ENCODE data around the gene EIF1AD. TPM values are rescaled to one million over a fixed set of nuclear protein-coding genes. Genes with fewer than 3 reads are reported as not detected.

Gene EIF1AD
- total RNA-seq, 1 donor from 2014 or later = 42.8 TPM

DNA sequence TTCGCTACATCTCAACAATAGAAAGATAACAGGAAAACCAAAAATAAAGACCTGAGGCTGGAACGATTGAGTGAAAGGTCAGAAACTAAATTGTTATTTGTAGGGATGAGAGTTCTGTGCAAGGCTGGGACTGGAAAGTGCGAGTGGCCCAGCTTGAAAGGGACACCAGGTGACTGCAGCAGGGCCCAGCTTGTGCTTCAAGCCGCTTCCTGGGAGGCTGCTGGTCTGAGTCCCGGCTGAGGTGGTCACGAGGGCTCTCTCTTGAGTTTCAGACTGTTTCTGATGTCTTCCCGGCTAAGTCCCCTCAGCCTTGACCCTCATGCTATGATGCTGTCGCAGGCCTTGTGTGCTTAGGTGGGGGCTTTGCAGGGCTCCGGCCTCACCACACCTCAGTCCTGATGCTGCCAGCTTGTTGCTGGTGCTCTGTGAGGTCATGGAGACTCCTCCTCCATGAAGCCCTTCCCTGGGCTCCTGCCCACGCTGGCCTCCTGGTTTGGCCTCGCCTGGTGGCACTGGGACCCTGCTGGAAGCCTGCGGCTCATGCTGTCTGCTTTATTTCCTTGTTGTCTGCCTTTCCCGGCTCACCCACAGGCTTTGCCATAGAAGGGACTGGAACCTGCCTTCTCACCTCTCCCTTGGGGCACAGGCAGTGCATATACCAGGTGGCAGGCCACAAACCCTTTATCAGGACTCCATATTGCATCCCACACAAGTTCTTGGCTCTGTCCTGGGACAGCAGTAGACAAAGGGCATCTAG is 4.4 kb upstream of the EIF1AD start:
- no peak for DNase-seq (ENCODE audit: extremely low read depth, low read depth, low spot score)

DNA sequence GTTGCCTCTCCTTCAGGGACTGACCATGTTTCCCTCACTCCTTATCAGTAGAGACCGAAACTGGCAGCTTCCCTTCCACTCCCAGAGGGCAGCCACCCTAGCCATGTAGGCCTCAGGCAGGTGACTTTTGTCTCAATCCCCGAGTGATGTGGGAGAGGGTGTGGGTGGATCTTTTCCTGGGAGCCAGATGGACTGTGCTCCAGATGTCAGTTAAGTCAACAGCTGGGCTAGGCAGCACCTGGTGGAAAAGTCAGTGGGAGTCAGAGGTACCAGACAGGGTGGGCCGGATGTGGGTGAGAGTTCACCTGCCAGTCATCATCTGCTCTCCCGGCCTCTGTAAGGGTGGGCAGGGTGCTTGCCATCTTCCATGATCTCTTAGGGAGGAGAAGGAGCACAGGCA is 2.2 kb upstream of the EIF1AD start:
- DNase-seq (ENCODE audit: extremely low read depth, low read depth, low spot score) = no peak

DNA sequence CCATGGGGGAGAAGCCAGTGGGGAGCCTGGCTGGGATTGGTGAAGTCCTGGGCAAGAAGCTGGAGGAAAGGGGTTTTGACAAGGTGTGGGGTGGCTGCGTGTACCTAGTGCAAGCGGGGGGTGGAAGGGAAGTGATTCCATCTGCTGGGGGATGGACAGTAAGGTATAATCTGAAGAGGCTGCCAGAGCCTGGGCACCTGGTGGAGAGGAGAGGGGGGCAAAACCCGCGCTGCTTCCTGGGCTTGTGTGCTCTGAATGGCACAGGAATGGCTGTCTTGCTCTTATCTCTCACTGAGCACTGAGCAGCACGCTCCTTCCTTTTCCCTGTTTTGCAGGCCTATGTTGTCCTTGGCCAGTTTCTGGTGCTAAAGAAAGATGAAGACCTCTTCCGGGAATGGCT is 1.3 kb upstream of the EIF1AD start:
- DNase-seq (ENCODE audit: extremely low read depth, low read depth, low spot score) = no peak

DNA sequence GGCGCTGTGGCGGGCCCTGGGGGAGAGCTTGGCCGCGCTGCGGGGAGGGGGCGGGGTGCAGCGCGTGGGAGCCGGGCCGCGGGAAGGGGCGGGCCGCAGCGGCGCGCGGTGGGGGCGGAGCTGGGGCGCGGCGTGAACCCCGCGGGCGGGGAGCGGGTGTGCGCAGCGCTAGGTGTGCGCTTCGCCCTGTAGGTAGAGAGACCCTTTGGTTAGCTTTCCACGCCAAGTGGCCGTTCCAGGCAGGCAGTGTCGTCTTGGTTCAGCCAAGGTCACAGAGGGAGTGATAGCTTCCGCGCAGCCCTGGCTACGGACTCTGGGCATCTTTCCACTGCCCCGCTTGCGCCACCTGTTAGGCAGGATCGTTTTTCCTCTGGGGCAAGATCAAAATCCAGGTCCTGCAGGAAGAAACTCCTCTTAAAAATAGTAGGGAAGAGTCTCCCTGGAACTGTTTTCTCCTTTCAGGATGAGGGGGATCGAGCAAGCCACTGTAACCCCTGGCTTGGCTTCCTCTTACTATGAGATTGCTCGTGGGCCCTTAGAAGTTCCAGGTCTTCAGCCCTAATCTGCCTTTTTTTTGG is 780 bp upstream of the EIF1AD start:
- no peak for DNase-seq (ENCODE audit: extremely low read depth, low read depth, low spot score)

DNA sequence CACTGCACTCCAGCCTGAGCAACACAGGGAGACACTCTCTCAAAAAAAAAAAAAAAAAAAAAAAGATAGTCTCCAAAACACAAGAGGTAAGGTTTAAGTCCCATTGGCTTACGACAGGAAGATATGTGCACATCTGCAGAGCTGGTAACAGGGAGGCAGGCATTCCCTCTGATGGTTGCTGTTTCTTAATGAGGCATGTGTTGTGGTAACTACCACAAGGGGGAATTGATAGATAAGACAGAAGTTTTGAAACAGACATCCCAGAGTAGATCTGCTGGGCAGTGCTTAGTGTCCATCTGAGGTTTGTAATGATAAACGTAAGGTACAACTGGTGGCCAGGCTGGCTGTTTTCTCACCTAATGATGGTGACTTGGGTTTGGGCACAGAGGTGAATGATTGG is 4.7 kb downstream of the EIF1AD start:
- DNase-seq (ENCODE audit: extremely low read depth, low read depth, low spot score) = no peak

DNA sequence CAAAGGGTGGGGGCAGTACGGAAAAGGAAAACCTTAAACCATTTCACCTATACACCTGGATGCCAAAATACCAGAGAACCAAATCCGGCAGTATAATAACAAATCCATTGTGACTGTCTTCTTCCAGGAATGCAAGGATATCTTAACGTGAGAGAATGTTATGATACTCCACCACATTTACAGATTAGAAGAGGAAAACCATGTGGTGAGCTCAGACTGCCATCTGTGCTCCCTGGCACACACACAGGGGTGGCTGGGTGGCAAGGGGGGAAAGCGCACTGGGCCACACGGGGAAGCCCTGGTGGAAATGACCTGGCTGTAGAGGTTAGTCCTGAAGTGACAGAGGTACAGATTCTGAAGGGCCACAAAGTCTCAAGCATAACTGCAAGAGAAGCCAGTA is 9.9 kb downstream of the EIF1AD start:
- no peak for DNase-seq (ENCODE audit: extremely low read depth, low read depth, low spot score)

DNA sequence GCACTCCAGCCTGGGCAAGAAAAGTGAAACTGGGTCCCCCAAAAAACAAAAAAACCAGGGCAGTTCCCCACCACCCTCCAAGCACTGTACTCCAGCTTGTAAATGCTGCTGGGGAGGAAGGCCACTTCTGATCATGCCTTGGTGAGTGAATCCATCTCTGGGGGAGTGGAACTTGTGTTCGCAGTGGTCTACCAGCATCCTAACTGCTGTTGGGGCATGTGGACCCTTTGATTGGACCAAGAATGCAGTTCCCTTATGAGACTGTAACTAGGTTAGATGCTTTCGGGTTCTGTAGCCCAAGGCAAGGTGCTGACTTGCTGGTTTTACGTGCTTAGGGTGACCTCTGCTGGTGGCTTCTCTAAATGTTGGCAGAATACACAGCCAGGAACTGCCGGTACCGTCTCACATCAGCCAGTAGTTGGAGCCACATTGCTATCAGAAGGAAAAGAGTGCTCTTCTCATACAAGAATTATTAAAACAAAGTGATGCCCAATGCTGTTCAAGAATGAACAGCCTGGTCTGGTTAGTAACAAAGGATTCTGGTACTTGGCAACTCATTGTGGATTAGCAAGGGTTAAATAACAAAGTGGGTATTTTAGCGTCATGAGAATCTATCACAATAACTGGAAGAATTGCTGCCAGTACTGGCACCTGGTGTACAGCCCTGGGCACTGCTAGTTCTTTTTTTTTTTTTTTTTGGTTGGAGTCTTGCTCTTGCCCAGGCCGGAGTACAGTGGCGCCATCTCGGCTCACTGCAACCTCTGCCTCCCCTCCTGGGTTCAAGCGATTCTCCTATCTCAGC is 13.0 kb downstream of the EIF1AD start:
- peak; percentile 94 for DNase-seq (ENCODE audit: extremely low read depth, low read depth, low spot score)

DNA sequence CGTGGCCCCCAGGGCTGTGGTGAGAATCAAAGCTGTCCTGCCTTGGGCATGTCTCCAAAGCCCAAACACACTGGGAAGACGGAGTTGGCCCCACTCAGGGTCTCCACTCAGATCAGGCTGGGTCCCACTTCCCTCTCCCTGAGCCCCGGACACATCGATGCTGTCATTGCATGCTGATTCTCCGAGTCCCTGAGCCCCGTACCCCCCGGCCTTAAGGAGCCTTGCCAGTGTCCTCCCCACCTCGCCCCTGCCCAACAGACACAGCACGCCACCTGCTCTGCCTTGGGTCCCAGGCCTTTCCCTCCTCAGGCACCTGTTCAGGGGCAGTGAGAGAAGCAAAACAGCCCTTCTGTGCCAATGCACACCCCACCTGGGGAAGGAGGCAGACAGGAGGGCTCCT is 14.6 kb downstream of the EIF1AD start:
- DNase-seq (ENCODE audit: extremely low read depth, low read depth, low spot score) = no peak

DNA sequence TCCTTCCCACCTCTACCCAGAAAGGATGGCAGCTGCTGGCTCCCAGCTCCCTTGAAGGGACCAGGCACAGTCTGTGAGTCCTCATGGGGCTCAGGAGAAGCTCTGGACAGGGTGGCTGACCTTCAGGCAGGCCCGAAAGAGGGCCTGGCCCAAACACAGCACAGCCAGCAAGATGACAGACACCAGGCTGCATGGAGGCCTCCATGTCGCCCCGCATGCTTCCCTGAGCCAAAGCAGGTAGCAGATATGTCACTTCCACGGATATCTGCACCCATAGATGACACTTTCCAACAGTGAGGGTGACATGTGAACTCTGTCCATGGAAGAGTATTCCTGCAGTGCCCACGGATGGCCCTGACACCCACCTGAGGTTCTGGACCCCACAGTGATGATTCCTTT is 18.4 kb downstream of the EIF1AD start:
- DNase-seq (ENCODE audit: extremely low read depth, low read depth, low spot score) = no peak

DNA sequence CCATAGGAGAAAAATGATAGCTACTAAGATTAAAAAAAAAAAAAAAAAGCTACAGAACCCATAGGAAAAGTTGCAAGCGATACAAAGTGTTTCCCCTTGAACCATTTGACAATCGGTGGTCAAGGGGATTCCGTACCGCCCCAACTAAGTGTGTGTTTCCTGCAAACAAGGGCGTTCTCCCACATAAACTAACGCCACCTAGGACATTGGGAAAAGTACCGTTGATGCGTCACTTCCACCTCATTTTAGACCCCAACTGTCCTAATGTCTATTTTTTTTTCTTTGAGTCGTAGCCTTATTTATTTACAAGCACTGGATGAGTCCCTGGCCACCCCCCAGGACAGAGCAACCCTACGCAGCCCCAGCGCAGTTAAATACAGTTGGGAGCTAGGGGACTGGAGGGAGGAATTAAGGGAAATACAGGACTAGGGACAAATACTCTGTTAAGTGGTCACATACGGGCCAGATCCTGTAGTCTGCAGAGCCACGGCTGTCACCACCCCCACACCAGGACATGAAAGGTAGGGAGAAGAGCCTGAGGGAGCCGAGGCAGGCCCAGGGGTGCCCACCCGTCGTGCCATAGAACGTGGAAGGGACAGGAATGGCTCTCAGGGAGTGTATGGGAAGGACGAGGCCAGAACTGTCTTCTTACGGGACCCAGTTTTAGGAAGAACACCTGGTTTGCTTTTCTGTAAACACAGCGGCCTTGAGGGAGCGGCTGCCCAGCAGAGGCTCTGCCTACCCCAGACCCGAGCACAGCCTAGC is 19.0 kb downstream of the EIF1AD start:
- no peak for DNase-seq (ENCODE audit: extremely low read depth, low read depth, low spot score)

DNA sequence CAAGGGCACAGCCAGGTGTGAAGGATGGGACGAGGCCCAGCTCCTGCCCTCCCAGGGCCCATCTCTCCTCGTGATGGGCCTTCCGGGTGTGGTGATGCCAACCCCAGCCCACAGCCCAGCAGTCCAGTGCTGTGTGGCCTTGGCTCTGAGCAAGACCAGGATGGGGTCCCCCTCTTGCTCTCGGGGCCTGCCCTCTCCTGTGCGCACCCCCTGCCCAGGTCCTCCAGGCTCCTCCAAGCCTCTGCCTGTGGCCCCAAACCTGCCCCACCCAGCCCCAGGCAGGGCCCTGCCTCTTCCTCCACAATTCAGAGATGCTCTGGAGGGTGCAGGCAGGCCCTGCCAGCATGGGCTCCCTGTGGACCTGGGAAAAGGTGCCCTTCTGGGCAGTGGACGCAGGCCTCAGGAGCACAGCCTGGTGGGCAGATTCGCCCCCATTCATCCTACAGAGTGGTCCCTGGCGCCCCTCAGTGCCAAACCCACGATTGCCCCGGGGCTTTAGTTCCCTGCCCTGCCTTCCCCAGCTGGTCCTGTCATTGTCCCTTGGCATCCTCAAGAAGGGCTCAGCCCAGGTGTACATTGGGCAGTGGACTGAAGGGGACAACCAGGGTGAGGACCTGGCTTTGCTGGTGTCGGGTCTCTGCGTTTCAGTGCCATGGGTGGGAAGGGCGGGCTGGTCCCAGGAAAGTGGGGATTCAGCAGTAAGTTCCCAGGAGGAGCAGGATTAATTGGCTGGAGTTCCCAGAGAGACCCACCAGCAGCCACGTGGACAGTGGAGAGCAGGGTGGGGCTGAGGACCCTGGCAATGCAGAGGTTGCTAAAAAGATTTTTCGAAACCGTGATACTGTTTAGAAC is 19.8 kb downstream of the EIF1AD start:
- no peak for DNase-seq (ENCODE audit: extremely low read depth, low read depth, low spot score)

DNA sequence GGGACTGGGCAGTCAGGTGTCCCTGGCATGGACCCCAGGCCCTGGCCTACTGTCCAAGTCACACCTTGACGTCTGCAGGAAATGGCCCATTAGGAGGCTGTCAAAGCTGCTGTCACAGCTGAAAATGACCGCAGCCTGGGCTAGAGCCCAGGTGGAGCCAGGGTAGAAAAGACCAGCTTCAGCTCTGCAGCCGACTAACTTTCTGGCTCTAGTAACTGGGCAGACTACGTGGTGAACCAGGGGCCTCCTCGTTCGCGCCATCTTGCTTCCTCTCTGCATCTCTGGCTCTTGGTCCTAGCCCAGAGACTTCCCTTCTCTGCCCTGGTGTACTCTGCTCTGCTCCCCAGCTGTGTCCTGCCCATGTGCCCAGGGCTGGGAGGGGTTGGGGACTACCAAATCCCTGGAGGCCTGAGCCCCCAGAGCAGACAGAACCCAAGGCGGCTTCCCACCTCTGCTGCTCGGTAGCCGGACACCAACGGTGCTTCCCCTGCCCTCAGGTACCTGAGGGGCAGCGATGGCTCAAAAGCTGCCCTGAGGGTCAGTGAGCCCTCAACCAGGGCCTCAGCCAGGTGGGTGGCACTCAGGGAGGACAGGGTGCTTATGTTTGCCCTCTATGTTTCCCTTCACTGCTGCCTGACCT is 20.7 kb downstream of the EIF1AD start:
- DNase-seq (ENCODE audit: extremely low read depth, low read depth, low spot score) = no peak

DNA sequence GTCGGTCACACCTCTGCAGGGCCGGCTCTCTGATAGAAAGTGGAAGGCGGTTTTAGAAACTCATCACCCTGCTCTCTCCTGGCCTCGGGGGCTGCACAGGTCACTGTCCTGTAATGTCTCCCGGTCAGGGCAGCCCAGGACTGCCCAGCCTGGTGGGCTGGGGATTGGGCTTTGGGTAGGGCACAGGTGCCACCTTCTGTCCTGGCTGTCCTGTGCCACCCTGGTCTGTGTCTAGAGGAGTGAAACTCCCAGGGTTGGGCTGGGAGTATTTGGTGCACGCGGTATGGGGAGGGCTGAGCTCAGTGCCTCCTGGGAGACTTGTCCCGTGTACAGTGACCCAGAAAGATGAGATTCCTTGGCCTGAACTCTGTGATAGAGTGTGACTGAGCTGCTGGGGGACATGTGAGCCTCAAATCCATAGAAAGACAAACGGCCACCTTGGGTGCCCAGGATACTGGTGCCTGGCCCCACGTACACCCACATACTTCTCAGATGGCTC is 22.6 kb downstream of the EIF1AD start:
- no peak for DNase-seq (ENCODE audit: extremely low read depth, low read depth, low spot score)

DNA sequence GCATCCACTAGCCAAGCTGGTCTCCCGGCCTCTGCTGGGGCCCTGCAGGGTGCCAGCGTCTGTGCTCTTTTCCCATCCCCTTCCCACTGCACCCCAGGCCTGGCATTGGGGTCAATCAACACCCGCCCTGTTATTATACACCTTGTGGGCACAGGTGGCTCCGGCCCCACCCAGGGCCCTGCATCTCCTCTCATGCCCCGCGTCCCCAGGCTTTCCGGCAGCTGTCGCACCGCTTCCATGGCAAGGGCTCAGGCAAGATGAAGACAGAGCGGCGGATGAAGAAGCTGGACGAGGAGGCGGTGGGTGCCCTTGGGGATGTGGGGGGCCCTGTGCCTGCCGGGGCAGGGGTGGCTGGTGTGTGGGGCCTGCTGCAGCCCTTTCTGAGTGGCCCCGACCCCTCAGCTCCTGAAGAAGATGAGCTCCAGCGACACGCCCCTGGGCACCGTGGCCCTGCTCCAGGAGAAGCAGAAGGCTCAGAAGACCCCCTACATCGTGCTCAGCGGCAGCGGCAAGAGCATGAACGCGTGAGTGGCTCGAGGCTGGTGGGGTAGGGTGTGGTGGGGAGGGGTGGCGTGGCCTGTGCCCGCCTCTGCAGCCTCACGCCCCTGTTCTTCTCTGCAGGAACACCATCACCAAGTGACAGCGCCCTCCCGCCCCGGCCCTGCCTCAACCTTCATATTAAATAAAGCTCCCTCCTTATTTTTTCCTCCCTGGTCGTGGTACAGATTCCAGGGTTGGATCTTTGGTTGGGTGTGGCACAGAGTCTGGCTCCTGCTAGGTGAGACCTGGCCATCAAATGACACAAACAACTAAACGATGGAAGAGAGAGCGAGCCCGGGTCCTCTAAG is 23.3 kb downstream of the EIF1AD start:
- no peak for DNase-seq (ENCODE audit: extremely low read depth, low read depth, low spot score)

DNA sequence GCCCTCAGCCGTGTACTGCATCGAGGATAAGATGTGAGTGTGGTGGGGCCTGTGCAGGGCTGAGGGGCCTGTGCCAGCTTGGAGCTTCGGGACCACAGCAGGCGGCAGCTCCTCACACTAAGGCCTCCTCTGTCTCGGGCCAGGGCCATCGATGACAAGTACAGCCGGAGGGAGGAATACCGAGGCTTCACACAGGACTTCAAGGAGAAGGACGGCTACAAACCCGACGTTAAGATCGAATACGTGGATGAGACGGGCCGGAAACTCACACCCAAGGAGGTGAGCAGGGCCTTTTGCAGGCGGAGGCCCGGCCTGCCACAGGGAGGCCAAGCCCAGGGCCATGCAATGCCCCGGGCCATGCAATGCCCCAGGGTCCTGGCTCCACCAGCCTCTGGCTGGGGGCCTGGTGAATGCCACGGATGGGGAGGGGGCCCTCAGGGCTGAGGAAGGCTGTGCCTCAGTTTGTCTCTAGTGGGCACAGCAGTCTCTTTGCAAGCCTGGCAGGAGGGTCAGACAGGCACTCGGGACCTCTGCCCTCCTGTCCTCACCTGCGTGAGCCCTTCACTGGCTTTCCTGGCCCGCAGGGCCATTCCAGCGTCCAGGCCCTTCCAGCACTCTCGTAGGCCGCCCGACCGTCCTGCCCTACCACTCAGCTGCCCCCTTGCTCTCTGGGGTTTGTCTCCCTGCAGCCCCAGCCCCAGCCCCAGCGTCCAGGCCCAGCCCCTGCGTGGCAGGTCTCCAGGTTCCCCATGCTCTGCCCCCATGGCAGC is 24.2 kb downstream of the EIF1AD start:
- DNase-seq (ENCODE audit: extremely low read depth, low read depth, low spot score) = no peak

DNA sequence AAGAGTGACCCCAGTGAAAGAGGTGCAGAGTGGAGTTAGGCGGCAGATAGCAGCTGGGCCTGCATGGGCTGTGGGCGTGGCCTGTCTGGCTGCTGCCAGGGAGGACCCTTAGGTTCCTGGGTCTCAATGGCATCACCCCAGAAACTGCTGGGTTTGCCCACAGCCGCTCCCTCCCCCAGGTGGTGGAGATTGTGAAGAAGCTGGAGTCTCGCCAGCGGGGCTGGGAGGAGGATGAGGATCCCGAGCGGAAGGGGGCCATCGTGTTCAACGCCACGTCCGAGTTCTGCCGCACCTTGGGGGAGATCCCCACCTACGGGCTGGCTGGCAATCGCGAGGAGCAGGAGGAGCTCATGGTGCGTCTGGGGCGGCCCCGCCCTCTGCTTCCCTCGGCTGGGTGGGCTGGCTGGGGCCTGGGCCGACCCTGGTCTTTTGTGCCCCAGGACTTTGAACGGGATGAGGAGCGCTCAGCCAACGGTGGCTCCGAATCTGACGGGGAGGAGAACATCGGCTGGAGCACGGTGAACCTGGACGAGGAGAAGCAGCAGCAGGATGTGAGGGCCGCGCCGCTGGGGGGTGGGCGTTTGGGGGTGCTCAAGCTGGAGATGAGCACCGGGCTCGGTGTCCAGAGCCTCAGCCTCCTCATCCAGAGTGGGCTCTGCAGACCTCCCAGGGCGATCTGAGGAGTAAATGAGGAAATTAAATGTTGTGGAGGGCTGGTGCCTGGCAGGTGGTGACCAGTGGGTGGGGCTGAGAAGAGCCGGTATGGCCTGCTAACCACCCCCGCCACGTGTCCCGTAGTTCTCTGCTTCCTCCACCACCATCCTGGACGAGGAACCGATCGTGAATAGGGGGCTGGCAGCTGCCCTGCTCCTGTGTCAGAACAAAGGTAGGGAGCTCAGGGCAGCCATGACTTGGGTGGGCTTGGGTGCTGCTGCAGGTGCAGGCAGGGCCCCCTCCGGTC is 25.5 kb downstream of the EIF1AD start:
- no peak for DNase-seq (ENCODE audit: extremely low read depth, low read depth, low spot score)

DNA sequence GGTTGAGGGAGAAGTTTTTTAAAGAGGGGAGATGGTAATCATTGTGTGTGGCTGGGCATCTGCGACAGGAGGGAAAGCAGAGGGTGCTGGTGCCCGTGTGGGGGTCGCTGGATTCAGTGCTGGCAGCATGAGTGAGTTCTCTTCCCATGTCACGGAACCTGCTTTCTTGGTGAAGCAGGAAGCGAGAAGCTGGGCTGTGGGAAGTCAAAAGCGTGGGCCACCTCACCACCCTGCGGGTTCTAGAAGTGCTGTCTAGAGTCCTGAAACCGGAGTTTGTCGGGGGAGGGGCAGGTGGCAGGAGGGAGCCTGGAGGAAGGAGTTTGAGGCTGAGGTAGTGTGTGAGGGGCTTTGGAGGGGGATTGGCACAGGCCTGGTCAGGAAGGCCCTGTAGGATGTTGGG is 26.2 kb downstream of the EIF1AD start:
- no peak for DNase-seq (ENCODE audit: extremely low read depth, low read depth, low spot score)

All from glomerular endothelial cell (primary cell).